ENCODE measurements around the gene ATL2.
"Not testable (repeated sequence)": the region's sequence is repeated elsewhere in the genome, so short reads cannot be mapped to it uniquely, and the experiment has no call there.

Gene ATL2

GRCh38 chr2:38293152-38293865, 83.8 kb downstream of the ATL2 start:
- H3K27ac Mint-ChIP-seq: no peak overlapping the region
- H3K27me3 Mint-ChIP-seq: peaks cover 0 to 3% of the 10 kb centered on the region in 2 donors
- no peak overlapping the region for H3K4me3 Mint-ChIP-seq
- H3K4me1 Mint-ChIP-seq: no peaks in the 10 kb centered on the region
- H3K9me3 Mint-ChIP-seq: no peaks in the 10 kb centered on the region
- ATAC-seq (replicated peaks) (no peak), DNase-seq (no peak)
- H3K36me3 Mint-ChIP-seq: peaks cover 7 to 9% of the 10 kb centered on the region in 2 donors

GRCh38 chr2:38290332-38290731, 86.7 kb downstream of the ATL2 start:
- no peaks in the 10 kb centered on the region for H3K9me3 Mint-ChIP-seq
- H3K36me3 Mint-ChIP-seq: peaks cover 0 to 2% of the 10 kb centered on the region in 2 donors
- no peak overlapping the region for H3K4me3 Mint-ChIP-seq
- no peak overlapping the region for H3K27ac Mint-ChIP-seq
- H3K4me1 Mint-ChIP-seq: no peaks in the 10 kb centered on the region
- ATAC-seq (replicated peaks) (no peak), DNase-seq (no peak)
- peaks cover 18 to 25% of the 10 kb centered on the region in 2 donors for H3K27me3 Mint-ChIP-seq

GRCh38 chr2:38284971-38285370, 92.1 kb downstream of the ATL2 start:
- Mint-ChIP-seq H3K4me3 (no peak overlapping the region), H3K27me3 (peaks cover 31 to 38% of the 10 kb centered on the region in 2 donors), H3K27ac (no peak overlapping the region), H3K36me3 (no peaks in the 10 kb centered on the region), H3K9me3 (no peaks in the 10 kb centered on the region), H3K4me1 (no peaks in the 10 kb centered on the region)
- DNase-seq (no peak), ATAC-seq (replicated peaks) (no peak)

GRCh38 chr2:38281095-38281742, 95.9 kb downstream of the ATL2 start:
- no peak for ATAC-seq (replicated peaks)
- no peak for DNase-seq
- no peaks in the 10 kb centered on the region for H3K9me3 Mint-ChIP-seq
- H3K4me1 Mint-ChIP-seq: peaks cover 4 to 5% of the 10 kb centered on the region in 2 donors
- no peak overlapping the region for H3K27ac Mint-ChIP-seq
- no peak overlapping the region for H3K4me3 Mint-ChIP-seq
- H3K36me3 Mint-ChIP-seq: no peaks in the 10 kb centered on the region
- H3K27me3 Mint-ChIP-seq: peaks cover 19 to 20% of the 10 kb centered on the region in 2 donors

GRCh38 chr2:38279201-38279600, 97.9 kb downstream of the ATL2 start:
- Mint-ChIP-seq H3K36me3 (no peaks in the 10 kb centered on the region), H3K9me3 (no peaks in the 10 kb centered on the region), H3K27me3 (peaks cover 9 to 14% of the 10 kb centered on the region in 2 donors), H3K4me3 (no peak overlapping the region), H3K4me1 (peaks cover 5 to 6% of the 10 kb centered on the region in 2 donors), H3K27ac (no peak overlapping the region)
- DNase-seq: no peak
- peak in 1 of 2 donors; percentile 60 for ATAC-seq (replicated peaks)

GRCh38 chr2:38278117-38278438, 99.0 kb downstream of the ATL2 start:
- DNase-seq; H3K9me3 Mint-ChIP-seq; H3K4me1 Mint-ChIP-seq; H3K27ac Mint-ChIP-seq; H3K36me3 Mint-ChIP-seq; H3K27me3 Mint-ChIP-seq; ATAC-seq (replicated peaks); H3K4me3 Mint-ChIP-seq: not testable (repeated sequence)

GRCh38 chr2:38277245-38278116, 99.6 kb downstream of the ATL2 start:
- no peaks in the 10 kb centered on the region for H3K36me3 Mint-ChIP-seq
- H3K4me1 Mint-ChIP-seq: peaks cover 5 to 6% of the 10 kb centered on the region in 2 donors
- H3K27me3 Mint-ChIP-seq: peaks cover 3 to 6% of the 10 kb centered on the region in 2 donors
- H3K27ac Mint-ChIP-seq: no peak overlapping the region
- no peaks in the 10 kb centered on the region for H3K9me3 Mint-ChIP-seq
- no peak overlapping the region for H3K4me3 Mint-ChIP-seq
- no peak for DNase-seq
- ATAC-seq (replicated peaks): peak in 1 of 2 donors; percentile 38

GRCh38 chr2:38274286-38275276, 102.5 kb downstream of the ATL2 start:
- no peak for DNase-seq
- H3K27me3 Mint-ChIP-seq: peaks cover 3 to 11% of the 10 kb centered on the region in 2 donors
- H3K4me1 Mint-ChIP-seq: peaks cover 5 to 6% of the 10 kb centered on the region in 2 donors
- ATAC-seq (replicated peaks): peak; percentile 59 to 73
- H3K27ac Mint-ChIP-seq: no peak overlapping the region
- no peaks in the 10 kb centered on the region for H3K9me3 Mint-ChIP-seq
- no peaks in the 10 kb centered on the region for H3K36me3 Mint-ChIP-seq
- H3K4me3 Mint-ChIP-seq: no peak overlapping the region

- H3K27ac Mint-ChIP-seq: no peak overlapping the region
- ATAC-seq (replicated peaks): no peak
- no peak for DNase-seq
- no peak overlapping the region for H3K4me3 Mint-ChIP-seq
- peaks cover 0 to 2% of the 10 kb centered on the region in 2 donors for H3K4me1 Mint-ChIP-seq
- H3K27me3 Mint-ChIP-seq: peaks cover 10 to 11% of the 10 kb centered on the region in 2 donors
- peaks cover 1 to 8% of the 10 kb centered on the region in 2 donors for H3K36me3 Mint-ChIP-seq
- H3K9me3 Mint-ChIP-seq: peaks cover 0 to 7% of the 10 kb centered on the region in 2 donors
Observed at GRCh38 chr2:38271697-38272096, 105.4 kb downstream of the ATL2 start.

GRCh38 chr2:38269421-38269820, 107.7 kb downstream of the ATL2 start:
- no peak for ATAC-seq (replicated peaks)
- Mint-ChIP-seq H3K27me3 (peaks cover 7 to 11% of the 10 kb centered on the region in 2 donors), H3K4me3 (no peak overlapping the region), H3K27ac (no peak overlapping the region), H3K9me3 (peaks cover 0 to 10% of the 10 kb centered on the region in 2 donors), H3K4me1 (peaks cover 0 to 3% of the 10 kb centered on the region in 2 donors), H3K36me3 (peaks cover 1 to 11% of the 10 kb centered on the region in 2 donors)
- no peak for DNase-seq

- Mint-ChIP-seq H3K27ac (no peak overlapping the region), H3K4me3 (no peak overlapping the region), H3K9me3 (peaks cover 0 to 10% of the 10 kb centered on the region in 2 donors), H3K27me3 (peaks cover 7 to 13% of the 10 kb centered on the region in 2 donors), H3K4me1 (peaks cover 0 to 3% of the 10 kb centered on the region in 2 donors), H3K36me3 (peaks cover 1 to 11% of the 10 kb centered on the region in 2 donors)
- no peak for DNase-seq
- no peak for ATAC-seq (replicated peaks)
Observed at GRCh38 chr2:38268691-38269327, 108.3 kb downstream of the ATL2 start.

GRCh38 chr2:38268001-38268400, 109.1 kb downstream of the ATL2 start:
- no peak for DNase-seq
- Mint-ChIP-seq H3K9me3 (peaks cover 0 to 10% of the 10 kb centered on the region in 2 donors), H3K36me3 (peaks cover 1 to 11% of the 10 kb centered on the region in 2 donors), H3K27me3 (peaks cover 7 to 16% of the 10 kb centered on the region in 2 donors), H3K27ac (no peak overlapping the region), H3K4me1 (peaks cover 0 to 3% of the 10 kb centered on the region in 2 donors), H3K4me3 (no peak overlapping the region)
- ATAC-seq (replicated peaks): no peak

- peaks cover 1 to 11% of the 10 kb centered on the region in 2 donors for H3K36me3 Mint-ChIP-seq
- H3K4me1 Mint-ChIP-seq: peaks cover 0 to 3% of the 10 kb centered on the region in 2 donors
- peaks cover 0 to 10% of the 10 kb centered on the region in 2 donors for H3K9me3 Mint-ChIP-seq
- H3K4me3 Mint-ChIP-seq: no peak overlapping the region
- peaks cover 8 to 18% of the 10 kb centered on the region in 2 donors for H3K27me3 Mint-ChIP-seq
- H3K27ac Mint-ChIP-seq: no peak overlapping the region
- no peak for ATAC-seq (replicated peaks)
- DNase-seq: no peak
Observed at GRCh38 chr2:38267270-38267925, 109.7 kb downstream of the ATL2 start.
